IMR-90 (cell line): ENCODE data around the gene ACBD5. TPM values are rescaled to one million over a fixed set of nuclear protein-coding genes. Genes with fewer than 3 reads are reported as not detected.

Source experiments
- ATAC-seq: fragments of 200-7000 bp; cut with Tn5 transposase; 2 replicates; pipeline ENCODE4 v1.9.1; 2020; ENCODE audit warnings: low read depth, mild to moderate bottlenecking, moderate library complexity
- BruUV-seq: library from RNA; stranded (reverse); fragments of 400-500 nt; replicated peaks from 2 replicates; lab custom pipeline; 2021; lab: Mats Ljungman, UMichigan
- CTCF ChIA-PET: fragments of 300-600 bp; formaldehyde crosslinking; extraction: SDS; loops from one replicate; lab custom pipeline; 2021; ENCODE audit warnings: antibody characterized with exemption; lab: Yijun Ruan, JAX
- POLR2A ChIA-PET: fragments of 300-600 bp; sonication (Branson Sonifier 250); formaldehyde crosslinking; loops from one replicate; lab custom pipeline; 2022; ENCODE audit warnings: antibody characterized with exemption; ENCODE audit not compliant: unreplicated experiment; lab: Charles Lee
- DNase-seq: peaks from one replicate; pipeline ENCODE4 v3.0.0; 2013
- H2AFZ ChIP-seq: replicated peaks from 2 replicates; pipeline ENCODE3; 2013; ENCODE audit warnings: low read length, mild to moderate bottlenecking; ENCODE audit not compliant: poor library complexity
- H2AK5ac ChIP-seq: 2 replicates; pipeline ENCODE4 v1.6.1; 2013; ENCODE audit warnings: low read depth, low read length, inconsistent platforms
- H2AK9ac ChIP-seq: replicated peaks from 2 replicates; pipeline ENCODE3; 2013; ENCODE audit warnings: mild to moderate bottlenecking, low read depth, low read length, moderate library complexity; ENCODE audit not compliant: poor library complexity
- H2BK120ac ChIP-seq: 2 replicates; pipeline ENCODE4 v1.6.1; 2013; ENCODE audit warnings: low read depth, low read length, inconsistent platforms
- H2BK15ac ChIP-seq: 3 replicates; pipeline ENCODE4 v1.6.1; 2013; ENCODE audit warnings: low read depth, low read length, inconsistent platforms
- H2BK20ac ChIP-seq: 2 replicates; pipeline ENCODE4 v1.6.1; 2013; ENCODE audit warnings: low read depth, mild to moderate bottlenecking, inconsistent platforms, low read length, moderate library complexity
- H2BK5ac ChIP-seq: 2 replicates; pipeline ENCODE4 v1.6.1; 2013; ENCODE audit warnings: mild to moderate bottlenecking, low read depth, low read length, inconsistent platforms; ENCODE audit not compliant: poor library complexity, severe bottlenecking
- H3K14ac ChIP-seq: replicated peaks from 2 replicates; pipeline ENCODE4 v1.6.1; 2013; ENCODE audit warnings: low read depth, low read length, inconsistent platforms
- H3K18ac ChIP-seq: 2 replicates; pipeline ENCODE4 v1.6.1; 2013; ENCODE audit warnings: low read depth, low read length, control low read depth
- H3K23ac ChIP-seq: 2 replicates; pipeline ENCODE4 v1.6.1; 2013; ENCODE audit warnings: low read depth, low read length, inconsistent platforms
- H3K27ac ChIP-seq: 2 replicates; pipeline ENCODE4 v1.5.1; 2013; ENCODE audit warnings: mild to moderate bottlenecking, control low read depth, low read length; ENCODE audit not compliant: insufficient read depth
- H3K27me3 ChIP-seq: 2 replicates; pipeline ENCODE4 v1.6.1; 2013; ENCODE audit warnings: low read length; ENCODE audit not compliant: control insufficient read depth, insufficient read depth
- H3K36me3 ChIP-seq: 2 replicates; pipeline ENCODE4 v1.6.1; 2013; ENCODE audit warnings: low read length, mixed read lengths; ENCODE audit not compliant: control insufficient read depth, insufficient read depth
- H3K4ac ChIP-seq: 2 replicates; pipeline ENCODE4 v1.6.1; 2013; ENCODE audit warnings: low read depth, low read length, inconsistent platforms
- H3K4me1 ChIP-seq: 2 replicates; pipeline ENCODE4 v1.6.1; 2013; ENCODE audit warnings: low read length, mixed read lengths; ENCODE audit not compliant: control insufficient read depth, insufficient read depth
- H3K4me2 ChIP-seq: 2 replicates; pipeline ENCODE4 v1.6.1; 2013; ENCODE audit warnings: low read depth, mild to moderate bottlenecking, control low read depth, low read length, moderate library complexity
- H3K4me3 ChIP-seq: 2 replicates; pipeline ENCODE4 v1.5.1; 2013; ENCODE audit warnings: low read depth, mild to moderate bottlenecking, control low read depth, low read length, moderate library complexity; ENCODE audit not compliant: insufficient read depth
- H3K56ac ChIP-seq: 2 replicates; pipeline ENCODE4 v1.6.1; 2013; ENCODE audit warnings: low read length, inconsistent platforms; ENCODE audit not compliant: insufficient read depth; ENCODE audit errors: extremely low read depth
- H3K79me1 ChIP-seq, 2 experiments: 2 replicates each; pipeline ENCODE4 v1.6.1; 2013; ENCODE audit warnings: low read length in 2 of 2, inconsistent platforms in 1 of 2, low read depth in 1 of 2
- H3K9ac ChIP-seq: 2 replicates; pipeline ENCODE4 v1.6.1; 2013; ENCODE audit warnings: low read depth, low read length, control low read depth
- H3K9me1 ChIP-seq: 2 replicates; pipeline ENCODE4 v1.6.1; 2013; ENCODE audit warnings: low read length, inconsistent platforms; ENCODE audit not compliant: insufficient read depth
- H3K9me3 ChIP-seq: 2 replicates; pipeline ENCODE4 v1.6.1; 2013; ENCODE audit warnings: low read length; ENCODE audit not compliant: control insufficient read depth, insufficient read depth
- H4K20me1 ChIP-seq: 2 replicates; pipeline ENCODE4 v1.6.1; 2013; ENCODE audit warnings: low read length, inconsistent platforms; ENCODE audit not compliant: insufficient read depth
- H4K5ac ChIP-seq: 2 replicates; pipeline ENCODE4 v1.6.1; 2013; ENCODE audit warnings: mild to moderate bottlenecking, low read depth, low read length, control low read depth
- H4K8ac ChIP-seq, 2 experiments: 2 replicates each; pipeline ENCODE4 v1.6.1; 2013; ENCODE audit warnings: low read depth in 2 of 2, low read length in 2 of 2, control low read depth in 1 of 2, inconsistent platforms in 1 of 2
- H4K91ac ChIP-seq: 2 replicates; pipeline ENCODE4 v1.6.1; 2013; ENCODE audit warnings: low read depth, low read length, inconsistent platforms; ENCODE audit not compliant: insufficient read depth
- BHLHE40 ChIP-seq: fragments of 150-350 bp; IDR thresholded peaks from 2 replicates; pipeline ENCODE4 v1.6.1; 2016; ENCODE audit warnings: mild to moderate bottlenecking, low read depth, low read length
- CHD1 ChIP-seq: IDR thresholded peaks from 2 replicates; pipeline ENCODE4 v1.6.1; 2012; ENCODE audit warnings: low read depth, low read length, improper control_type of control experiment
- CTCF ChIP-seq: conservative IDR thresholded peaks from 2 replicates; pipeline ENCODE4 v1.5.1; 2012; ENCODE audit warnings: mild to moderate bottlenecking, low read depth, low read length, improper control_type of control experiment
- FOS ChIP-seq: fragments of 150-350 bp; IDR thresholded peaks from 2 replicates; pipeline ENCODE4 v1.6.1; 2016; ENCODE audit warnings: low read depth, low read length
- MXI1 ChIP-seq: IDR thresholded peaks from 2 replicates; pipeline ENCODE4 v1.6.1; 2012; ENCODE audit warnings: low read depth, mild to moderate bottlenecking, low read length, moderate library complexity, borderline replicate concordance
- NFE2L2 ChIP-seq: fragments of 150-350 bp; IDR thresholded peaks from 2 replicates; pipeline ENCODE4 v1.6.1; 2016; ENCODE audit warnings: low read depth, mild to moderate bottlenecking, low read length
- POLR2A ChIP-seq: IDR thresholded peaks from 2 replicates; pipeline ENCODE4 v1.6.1; 2012; ENCODE audit warnings: mild to moderate bottlenecking, low read depth, low read length
- RAD21 ChIP-seq: IDR thresholded peaks from 2 replicates; pipeline ENCODE4 v1.6.1; 2012; ENCODE audit warnings: low read length, improper control_type of control experiment
- RCOR1 ChIP-seq: IDR thresholded peaks from 2 replicates; pipeline ENCODE4 v1.6.1; 2012; ENCODE audit warnings: mild to moderate bottlenecking, low read length, improper control_type of control experiment; ENCODE audit not compliant: insufficient replicate concordance
- RFX5 ChIP-seq: IDR thresholded peaks from 2 replicates; pipeline ENCODE4 v1.8.0; 2012; ENCODE audit warnings: low read depth, mild to moderate bottlenecking, low read length, moderate library complexity
- SMC3 ChIP-seq: fragments of 150-350 bp; IDR thresholded peaks from 2 replicates; pipeline ENCODE4 v1.6.1; 2016; ENCODE audit warnings: low read depth, mild to moderate bottlenecking, antibody characterized with exemption, low read length, moderate library complexity
- USF2 ChIP-seq: fragments of 150-350 bp; IDR thresholded peaks from 2 replicates; pipeline ENCODE4 v1.6.1; 2017; ENCODE audit warnings: mild to moderate bottlenecking, antibody characterized with exemption, low read length, low read depth
- WGBS, 2 experiments: methylation state at CpG; one replicate each; pipeline versions ENCODE4 v1.1.5 to v1.1.7; 2013; ENCODE audit warnings: missing lambda C conversion rate in 2 of 2; ENCODE audit not compliant: insufficient read length in 1 of 2; ENCODE audit errors: extremely low coverage in 2 of 2; 5-methylcytosine and 5-hydroxymethylcytosine counted together
- dilution Hi-C: fragments of 300-500 bp; cut with HindIII; formaldehyde crosslinking; loops from one replicate; pipeline ENCODE4 v1.14.3; 2018; ENCODE audit warnings: low sequenced_read_pairs; ENCODE audit not compliant: unreplicated experiment
- in situ Hi-C: fragments of 300-500 bp; cut with MboI; formaldehyde crosslinking; loops from 3 replicates; pipeline ENCODE4 v1.14.3; 2019; ENCODE audit warnings: low sequenced_read_pairs, inconsistent platforms, mixed read lengths
- intact Hi-C: fragments of 100-400 bp; cut with micrococcal nuclease; formaldehyde crosslinking; loops from 2 replicates; pipeline ENCODE4 v1.10.0; 2022
- polyA plus RNA-seq, 3 experiments: library from polyadenylated mRNA; depleted of rRNA; stranded (reverse); fragments of >200 nt; gene quantifications; 2 replicates each; pipeline ENCODE4 v1.2.3, GENCODE V29; 2012; ENCODE audit warnings: low replicate concordance in 1 of 3
- total RNA-seq: library from RNA; depleted of rRNA; stranded (reverse); fragments of >200 nt; gene quantifications from 2 replicates; pipeline ENCODE4 v1.2.3, GENCODE V29; 2012
- TF ChIP-seq, protein P1 (sequence below): fragments of 150-350 bp; IDR thresholded peaks from 2 replicates; pipeline ENCODE4 v1.6.1; 2016; ENCODE audit warnings: low read depth, mild to moderate bottlenecking, low read length, moderate library complexity, borderline replicate concordance

ACBD5 gene
- total and polyA plus RNA-seq, 2 of the 4 experiments (the other 2 are of a cell fraction): 7.7 to 11.7 TPM

GRCh38 chr10:27157150-27157549, 83.4 kb downstream of the ACBD5 start:
- no peaks in the 10 kb centered on the region for H3K9me3 ChIP-seq
- no peak overlapping the region for H2AK9ac ChIP-seq
- H2BK5ac ChIP-seq: no peak overlapping the region
- H3K14ac ChIP-seq: no peak overlapping the region
- H3K27me3 ChIP-seq: no peaks in the 10 kb centered on the region
- H3K27ac ChIP-seq: no peak overlapping the region
- H2BK15ac ChIP-seq: no peak overlapping the region
- no peak overlapping the region for H2BK20ac ChIP-seq
- no peak for TF ChIP-seq CTCF
- TF ChIP-seq USF2: no peak
- no peak for TF ChIP-seq SMC3
- TF ChIP-seq NFE2L2: no peak
- TF ChIP-seq CHD1: no peak
- TF ChIP-seq RAD21: no peak
- TF ChIP-seq RCOR1: no peak
- TF ChIP-seq, protein P1, sequence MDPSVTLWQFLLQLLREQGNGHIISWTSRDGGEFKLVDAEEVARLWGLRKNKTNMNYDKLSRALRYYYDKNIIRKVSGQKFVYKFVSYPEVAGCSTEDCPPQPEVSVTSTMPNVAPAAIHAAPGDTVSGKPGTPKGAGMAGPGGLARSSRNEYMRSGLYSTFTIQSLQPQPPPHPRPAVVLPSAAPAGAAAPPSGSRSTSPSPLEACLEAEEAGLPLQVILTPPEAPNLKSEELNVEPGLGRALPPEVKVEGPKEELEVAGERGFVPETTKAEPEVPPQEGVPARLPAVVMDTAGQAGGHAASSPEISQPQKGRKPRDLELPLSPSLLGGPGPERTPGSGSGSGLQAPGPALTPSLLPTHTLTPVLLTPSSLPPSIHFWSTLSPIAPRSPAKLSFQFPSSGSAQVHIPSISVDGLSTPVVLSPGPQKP: no peak
- no peak for TF ChIP-seq FOS
- TF ChIP-seq RFX5: no peak
- no peak for TF ChIP-seq POLR2A
- no peak for TF ChIP-seq BHLHE40
- no peak for TF ChIP-seq MXI1
- H3K56ac ChIP-seq: no peak overlapping the region
- no peak overlapping the region for H3K4me3 ChIP-seq
- ATAC-seq (no peak), DNase-seq (no peak)
- no peak overlapping the region for H2AFZ ChIP-seq
- no peak overlapping the region for H3K18ac ChIP-seq
- 0 out of 2 replicates have a peak, but pooled peaks cover 1% of the 10 kb centered on the region for H3K4me1 ChIP-seq
- no peak overlapping the region for H2BK120ac ChIP-seq
- 0 out of 2 replicates have a peak overlapping the region, but pooled peaks have one; percentile 2 for H3K23ac ChIP-seq
- peak overlapping the region; percentile 64; the same call in 1 of the 2 replicates for H2AK5ac ChIP-seq
- peaks cover 13 to 28% of the 10 kb centered on the region in 2 experiments for H3K79me1 ChIP-seq
- H4K91ac ChIP-seq: no peak overlapping the region
- H3K9me1 ChIP-seq: no peaks in the 10 kb centered on the region
- BruUV-seq: no TSS peak
- H3K36me3 ChIP-seq: peaks cover 12% of the 10 kb centered on the region
- CTCF ChIA-PET: no interaction called here
- WGBS, 2 experiments: no CpG with 5 or more reads among the region's 2 CpGs
- POLR2A ChIA-PET: no interaction called here
- dilution Hi-C loops: no loop called here
- H4K20me1 ChIP-seq: peaks cover 19% of the 10 kb centered on the region
- peak overlapping the region; percentile 38; the same call in 1 of the 2 replicates for H4K5ac ChIP-seq
- peak overlapping the region; percentile 53 for H3K4me2 ChIP-seq
- peak overlapping the region in 1 of 2 experiments; percentile 66; a peak in 2 of 4 replicates for H4K8ac ChIP-seq
- in situ Hi-C loops: no loop called here
- intact Hi-C loops: loop anchor here (5.0 to 10.0 kb wide), 2 partner anchors 50 to 208 kb away; no protein-coding TSS in a partner anchor
- H3K9ac ChIP-seq: peak overlapping the region; percentile 22; the same call in 1 of the 2 replicates
- no peak overlapping the region for H3K4ac ChIP-seq
